GM15510 (cell line): ENCODE results near the gene ZNFX1.
A peak's percentile ranks its signal among the peaks of the same experiment; 100 is the strongest.

ENCODE experiments used
- POLR2A ChIP-seq: IDR thresholded peaks from 3 replicates; pipeline ENCODE4 v1.6.1; 2011; ENCODE audit warnings: borderline replicate concordance; ENCODE audit not compliant: insufficient read length; ENCODE audit errors: extremely low read depth

ZNFX1 gene

GRCh38 chr20:49283176-49283702 lies 5.4 kb upstream of the ZNFX1 start:
- TF ChIP-seq POLR2A = no peak

GRCh38 chr20:49282584-49283171 lies 4.8 kb upstream of the ZNFX1 start:
- TF ChIP-seq POLR2A = peak; percentile 16

- peak; percentile 9 for TF ChIP-seq POLR2A
These were observed 4.1 kb upstream of the ZNFX1 start for GRCh38 chr20:49281913-49282467.

DNA sequence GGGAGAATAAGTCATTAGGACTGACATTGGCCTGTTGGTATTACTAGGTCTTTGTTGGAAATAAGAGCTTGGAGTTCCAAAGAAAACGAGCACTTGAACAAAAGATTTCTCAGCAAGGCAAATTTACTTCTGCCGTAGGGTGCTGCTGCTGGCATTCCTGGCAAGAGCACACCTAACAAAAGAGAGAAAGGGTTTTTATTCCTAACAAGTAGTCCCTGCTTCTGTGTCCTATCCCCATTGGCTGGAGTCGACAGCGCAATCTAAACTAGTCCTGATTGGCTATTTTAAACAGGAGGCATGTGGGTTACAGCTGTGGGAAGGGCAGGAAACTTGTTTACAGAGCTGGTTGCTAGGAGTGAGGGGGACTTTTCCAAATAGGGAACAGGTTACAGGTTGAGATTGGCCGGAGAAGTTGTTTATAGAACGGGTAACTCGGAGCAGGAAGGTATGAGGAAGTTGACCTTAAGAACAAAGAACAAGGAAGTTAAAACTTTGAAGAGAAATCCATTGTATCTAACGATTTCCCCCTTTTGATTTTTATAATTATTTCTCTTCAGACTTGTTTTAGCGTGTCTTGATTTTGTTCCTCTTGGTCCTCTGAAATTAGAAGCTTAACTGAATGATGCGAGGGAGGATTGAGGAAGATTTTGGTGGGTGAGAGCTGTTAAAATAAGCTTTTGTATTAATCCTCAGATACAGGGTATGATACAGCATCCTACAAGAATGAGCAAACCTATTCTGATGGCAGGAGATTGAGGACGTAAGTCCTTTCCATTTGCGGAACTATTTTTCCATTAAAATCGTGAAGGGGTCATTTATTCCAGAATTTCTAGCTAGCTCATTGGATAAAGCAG lies 3.4 kb upstream of the ZNFX1 start:
- no peak for TF ChIP-seq POLR2A

GRCh38 chr20:49280463-49281058 lies 2.7 kb upstream of the ZNFX1 start:
- no peak for TF ChIP-seq POLR2A

DNA sequence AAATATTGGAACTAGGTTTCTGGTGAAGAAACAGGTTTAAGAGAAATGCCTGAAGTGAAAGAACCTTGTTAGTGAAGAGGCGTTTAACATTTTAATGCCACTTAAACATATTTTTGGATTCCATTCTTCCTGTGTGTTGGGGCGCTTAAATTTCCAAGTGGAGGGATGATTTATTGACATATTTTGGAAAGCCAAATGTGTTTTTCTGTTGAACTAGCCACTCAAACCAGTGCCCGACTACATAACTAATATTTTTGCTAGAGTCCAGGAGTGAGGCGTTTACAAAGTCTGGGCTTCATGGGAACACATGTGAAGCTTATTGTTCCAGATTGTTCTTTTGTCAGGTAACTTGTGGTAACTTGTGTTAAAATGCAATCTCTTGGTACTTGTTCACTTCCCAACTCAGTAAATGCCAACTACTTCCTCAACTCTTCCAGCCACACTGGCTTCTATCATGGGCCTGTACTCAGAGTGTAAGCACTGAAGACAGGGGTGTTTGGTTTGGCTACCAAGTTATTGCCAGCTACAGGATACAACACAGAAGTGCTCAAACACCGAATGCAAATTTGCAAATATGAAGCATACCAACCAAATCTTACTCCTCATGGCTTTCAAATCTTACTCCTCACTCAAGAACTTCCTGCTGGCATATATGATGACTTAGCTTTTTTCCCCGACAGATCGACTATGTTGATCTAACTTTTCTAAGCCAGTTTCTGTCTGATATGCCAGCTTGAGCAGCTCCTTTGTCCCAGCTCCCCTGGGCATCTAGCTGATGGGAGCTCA lies 2.0 kb upstream of the ZNFX1 start:
- TF ChIP-seq POLR2A = peak; percentile 22

GRCh38 chr20:49278818-49279676 lies 1.2 kb upstream of the ZNFX1 start:
- no peak for TF ChIP-seq POLR2A

- TF ChIP-seq POLR2A = no peak
These were observed 146 bp downstream of the ZNFX1 start for GRCh38 chr20:49277786-49278035.

- TF ChIP-seq POLR2A = no peak
These were observed 684 bp downstream of the ZNFX1 start for GRCh38 chr20:49276961-49277785.

DNA sequence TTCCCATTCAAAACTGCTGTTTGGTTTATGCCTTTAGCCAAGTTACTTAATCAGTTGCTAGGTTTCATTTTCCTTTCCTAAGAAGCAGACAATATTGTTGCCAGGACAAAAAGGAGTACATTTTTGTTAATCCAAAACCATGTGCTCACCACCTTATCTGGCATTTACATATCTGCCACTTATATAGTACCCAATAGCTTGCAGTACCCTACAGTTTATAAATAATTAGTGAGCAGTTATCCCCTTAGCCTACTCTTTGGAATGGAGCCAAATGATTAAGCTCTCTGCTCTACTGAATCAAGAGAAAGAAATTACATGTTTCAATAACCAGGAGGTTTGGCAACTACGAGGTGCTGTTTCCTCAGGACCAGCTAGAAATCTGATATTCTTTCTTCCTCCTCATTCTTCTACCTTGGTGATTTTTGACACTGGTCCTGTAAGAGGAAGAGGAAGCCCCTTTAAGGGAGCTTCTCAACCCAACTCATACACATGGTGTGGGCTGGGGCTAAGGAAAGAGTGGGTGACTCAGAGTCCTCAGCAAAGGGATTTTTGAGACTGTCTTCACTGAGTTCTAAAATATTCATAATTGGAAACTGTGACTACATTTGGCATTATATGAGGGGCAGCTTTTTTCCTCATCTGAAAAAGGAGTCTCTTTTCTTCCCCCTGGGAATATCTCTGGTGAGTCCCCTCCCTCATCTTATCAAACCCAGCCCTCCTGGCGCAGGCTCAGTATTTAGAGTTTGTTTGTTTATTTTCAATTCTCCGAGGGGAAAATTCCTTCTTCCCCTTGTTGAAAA lies 1.5 kb downstream of the ZNFX1 start:
- TF ChIP-seq POLR2A = no peak

- TF ChIP-seq POLR2A = no peak
These were observed 2.2 kb downstream of the ZNFX1 start for GRCh38 chr20:49275636-49276035.

DNA sequence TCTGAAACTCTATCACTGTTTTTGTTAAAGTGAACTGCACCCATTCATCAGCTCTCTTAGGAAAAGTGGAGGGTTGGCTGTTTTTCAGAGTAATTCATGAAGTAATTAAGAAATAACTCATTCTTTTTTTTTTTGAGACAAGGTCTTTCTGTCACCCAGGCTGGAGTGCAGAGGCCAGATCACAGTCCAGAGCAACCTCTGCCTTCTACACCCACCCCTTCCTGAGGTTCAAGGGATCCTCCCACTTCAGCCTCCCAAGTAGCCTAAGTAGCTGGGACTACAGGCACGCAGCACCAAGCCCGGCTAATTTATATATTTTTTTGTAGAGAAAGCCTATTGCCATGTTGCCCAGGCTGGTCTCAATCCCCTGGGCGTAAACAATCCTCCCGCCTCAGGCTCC lies 2.6 kb downstream of the ZNFX1 start:
- TF ChIP-seq POLR2A = no peak

DNA sequence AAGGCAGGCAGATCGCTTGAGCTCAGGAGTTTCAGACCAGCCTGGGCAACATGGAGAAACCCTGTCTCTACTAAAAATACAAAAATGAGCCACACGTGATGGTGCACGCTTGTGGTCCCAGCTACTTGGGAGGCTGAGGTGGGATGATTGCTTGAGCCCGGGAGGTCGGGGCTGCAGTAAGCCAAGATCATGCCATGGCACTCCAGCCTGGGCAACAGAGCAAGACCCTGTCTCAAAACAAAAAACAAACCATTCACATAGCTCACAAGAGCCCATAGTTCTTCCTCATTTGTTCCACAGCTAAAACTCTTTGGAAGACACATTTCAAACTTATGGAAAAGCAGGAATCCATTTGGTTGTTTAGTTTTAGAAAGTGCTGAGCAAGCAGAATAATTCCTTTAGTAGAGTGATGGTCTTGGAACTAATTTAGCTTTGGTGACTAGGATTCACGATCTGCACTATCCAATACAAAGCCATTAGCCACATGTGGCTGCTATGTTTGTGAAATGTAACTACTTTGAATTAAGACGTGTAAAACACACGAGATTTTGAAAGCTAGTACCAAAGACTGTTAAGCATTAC lies 4.1 kb downstream of the ZNFX1 start:
- no peak for TF ChIP-seq POLR2A

DNA sequence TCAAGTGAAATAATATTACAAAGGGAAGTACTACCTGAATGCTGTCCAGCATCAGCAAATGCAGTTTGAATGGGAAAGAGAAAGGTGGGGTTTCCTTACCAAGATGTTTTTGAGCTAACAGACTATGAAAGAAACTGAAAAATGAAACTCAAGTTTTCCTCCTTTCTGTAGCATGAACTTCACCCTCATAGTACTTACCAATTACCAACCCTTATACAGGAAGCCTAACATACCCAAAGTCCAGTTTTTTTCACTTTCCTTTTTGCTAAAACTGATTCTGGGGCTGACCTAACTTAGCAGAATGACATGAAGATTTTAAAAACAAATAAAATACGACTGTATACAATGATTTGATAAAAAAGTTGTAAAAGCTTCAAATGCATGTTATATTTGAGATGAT lies 5.2 kb downstream of the ZNFX1 start:
- no peak for TF ChIP-seq POLR2A
